ENCODE data around the gene CCDC57.

Gene CCDC57

GRCh38 chr17:82187500-82187899 lies 25.1 kb downstream of the CCDC57 start:
- no peaks in the 10 kb centered on the region for H3K4me1 ChIP-seq (ENCODE audit: control insufficient read depth, insufficient read depth, low read length)
- no peak overlapping the region for H3K4me3 ChIP-seq (ENCODE audit: low read length)
- H3K9ac ChIP-seq (ENCODE audit: low read length), result no peak overlapping the region
- peaks cover 21% of the 10 kb centered on the region for H3K36me3 ChIP-seq (ENCODE audit: control insufficient read depth, insufficient read depth, low read length, severe bottlenecking)
- H3K27me3 ChIP-seq (replicated peaks; ENCODE audit: control insufficient read depth, insufficient read depth, low read length), result no peaks in the 10 kb centered on the region
- no peak for DNase-seq (ENCODE audit: low read depth)
- no peaks in the 10 kb centered on the region for H3K9me3 ChIP-seq (ENCODE audit: control insufficient read depth, low read length)

DNA sequence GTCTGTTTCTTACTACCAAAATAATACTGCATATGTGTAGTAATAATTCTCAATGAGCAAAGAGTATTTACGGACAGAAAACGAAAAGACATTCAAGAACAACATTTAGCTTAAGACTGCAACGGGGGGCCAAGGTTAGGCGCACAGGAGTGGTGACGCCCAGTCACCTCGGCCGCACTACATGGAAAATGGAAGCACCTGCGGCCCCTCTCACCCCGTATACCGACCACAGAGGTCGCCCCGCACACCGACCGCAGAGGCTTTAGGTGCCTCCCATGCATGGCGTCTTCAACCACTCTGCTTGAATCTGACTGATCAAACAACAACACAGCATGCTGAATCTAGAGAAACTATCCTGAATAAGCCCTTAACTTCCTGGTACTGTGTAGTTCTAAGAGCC lies 26.4 kb downstream of the CCDC57 start:
- Histone ChIP-seq H3K36me3 (ENCODE audit: control insufficient read depth, insufficient read depth, low read length, severe bottlenecking) (peaks cover 20% of the 10 kb centered on the region), H3K9me3 (ENCODE audit: control insufficient read depth, low read length) (no peaks in the 10 kb centered on the region), H3K4me1 (ENCODE audit: control insufficient read depth, insufficient read depth, low read length) (peaks cover 8% of the 10 kb centered on the region), H3K4me3 (ENCODE audit: low read length) (no peak overlapping the region), H3K27me3 (replicated peaks; ENCODE audit: control insufficient read depth, insufficient read depth, low read length) (no peaks in the 10 kb centered on the region), H3K9ac (ENCODE audit: low read length) (no peak overlapping the region)
- DNase-seq (ENCODE audit: low read depth), result no peak

GRCh38 chr17:82184761-82185160 lies 27.9 kb downstream of the CCDC57 start:
- no peak overlapping the region for H3K4me3 ChIP-seq (ENCODE audit: low read length)
- H3K27me3 ChIP-seq (replicated peaks; ENCODE audit: control insufficient read depth, insufficient read depth, low read length), result no peaks in the 10 kb centered on the region
- no peak overlapping the region for H3K9ac ChIP-seq (ENCODE audit: low read length)
- no peak for DNase-seq (ENCODE audit: low read depth)
- no peaks in the 10 kb centered on the region for H3K9me3 ChIP-seq (ENCODE audit: control insufficient read depth, low read length)
- H3K36me3 ChIP-seq (ENCODE audit: control insufficient read depth, insufficient read depth, low read length, severe bottlenecking), result peaks cover 20% of the 10 kb centered on the region
- peaks cover 8% of the 10 kb centered on the region for H3K4me1 ChIP-seq (ENCODE audit: control insufficient read depth, insufficient read depth, low read length)

DNA sequence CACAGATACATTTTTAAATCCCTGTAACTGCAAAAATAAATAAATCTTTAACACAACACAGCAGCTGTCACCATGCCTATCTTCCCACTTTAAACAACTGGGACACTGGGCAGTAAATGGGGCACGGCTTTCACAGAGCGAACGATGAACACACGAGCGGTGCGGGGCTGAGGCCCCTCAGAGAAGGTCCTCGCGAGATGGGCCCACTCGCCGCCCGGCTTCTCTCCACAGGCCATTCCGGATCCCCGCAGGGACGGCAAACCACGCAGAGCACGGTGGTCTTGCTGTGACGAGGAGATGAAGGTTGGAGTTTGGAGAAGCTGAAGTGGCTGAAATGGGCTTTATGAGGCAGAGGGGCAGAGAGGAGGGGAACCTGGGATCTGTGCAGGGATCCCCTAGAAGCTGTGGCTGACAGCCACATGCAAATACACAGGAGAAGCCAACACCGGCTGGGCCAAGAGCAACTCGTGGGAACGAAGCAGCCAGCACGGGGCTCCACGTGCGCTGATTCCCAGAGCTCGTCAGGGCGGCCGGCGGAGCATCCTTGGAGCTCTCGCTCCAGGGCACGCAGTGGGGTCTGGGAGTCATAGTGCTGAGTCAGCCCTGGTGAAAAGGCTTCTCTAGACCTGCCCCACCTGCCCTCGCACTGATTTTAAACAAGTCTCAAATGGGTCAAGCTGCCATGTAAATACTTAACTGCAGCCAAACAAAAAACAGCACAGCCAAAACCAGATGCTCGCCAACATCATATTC lies 31.7 kb downstream of the CCDC57 start:
- DNase-seq (ENCODE audit: low read depth), result no peak
- Histone ChIP-seq H3K4me3 (ENCODE audit: low read length) (no peak overlapping the region), H3K36me3 (ENCODE audit: control insufficient read depth, insufficient read depth, low read length, severe bottlenecking) (peaks cover 13% of the 10 kb centered on the region), H3K4me1 (ENCODE audit: control insufficient read depth, insufficient read depth, low read length) (peaks cover 8% of the 10 kb centered on the region), H3K9me3 (ENCODE audit: control insufficient read depth, low read length) (no peaks in the 10 kb centered on the region), H3K27me3 (replicated peaks; ENCODE audit: control insufficient read depth, insufficient read depth, low read length) (no peaks in the 10 kb centered on the region), H3K9ac (ENCODE audit: low read length) (no peak overlapping the region)

- DNase-seq (ENCODE audit: low read depth), result no peak
- Histone ChIP-seq H3K9ac (ENCODE audit: low read length) (no peak overlapping the region), H3K27me3 (replicated peaks; ENCODE audit: control insufficient read depth, insufficient read depth, low read length) (no peaks in the 10 kb centered on the region), H3K36me3 (ENCODE audit: control insufficient read depth, insufficient read depth, low read length, severe bottlenecking) (peaks cover 11% of the 10 kb centered on the region), H3K9me3 (ENCODE audit: control insufficient read depth, low read length) (no peaks in the 10 kb centered on the region), H3K4me1 (ENCODE audit: control insufficient read depth, insufficient read depth, low read length) (peaks cover 8% of the 10 kb centered on the region), H3K4me3 (ENCODE audit: low read length) (no peak overlapping the region)
These were observed 32.6 kb downstream of the CCDC57 start for GRCh38 chr17:82179946-82180475.

GRCh38 chr17:82179412-82179811 lies 33.2 kb downstream of the CCDC57 start:
- Histone ChIP-seq H3K27me3 (replicated peaks; ENCODE audit: control insufficient read depth, insufficient read depth, low read length) (no peaks in the 10 kb centered on the region), H3K36me3 (ENCODE audit: control insufficient read depth, insufficient read depth, low read length, severe bottlenecking) (peaks cover 8% of the 10 kb centered on the region), H3K4me3 (ENCODE audit: low read length) (no peak overlapping the region), H3K9me3 (ENCODE audit: control insufficient read depth, low read length) (no peaks in the 10 kb centered on the region), H3K4me1 (ENCODE audit: control insufficient read depth, insufficient read depth, low read length) (peaks cover 8% of the 10 kb centered on the region), H3K9ac (ENCODE audit: low read length) (no peak overlapping the region)
- DNase-seq (ENCODE audit: low read depth), result no peak

- Histone ChIP-seq H3K27me3 (replicated peaks; ENCODE audit: control insufficient read depth, insufficient read depth, low read length) (no peaks in the 10 kb centered on the region), H3K36me3 (ENCODE audit: control insufficient read depth, insufficient read depth, low read length, severe bottlenecking) (peaks cover 8% of the 10 kb centered on the region), H3K9me3 (ENCODE audit: control insufficient read depth, low read length) (no peaks in the 10 kb centered on the region), H3K4me3 (ENCODE audit: low read length) (no peak overlapping the region), H3K9ac (ENCODE audit: low read length) (no peak overlapping the region), H3K4me1 (ENCODE audit: control insufficient read depth, insufficient read depth, low read length) (peaks cover 8% of the 10 kb centered on the region)
- DNase-seq (ENCODE audit: low read depth), result no peak
These were observed 34.0 kb downstream of the CCDC57 start for GRCh38 chr17:82178499-82179261.

DNA sequence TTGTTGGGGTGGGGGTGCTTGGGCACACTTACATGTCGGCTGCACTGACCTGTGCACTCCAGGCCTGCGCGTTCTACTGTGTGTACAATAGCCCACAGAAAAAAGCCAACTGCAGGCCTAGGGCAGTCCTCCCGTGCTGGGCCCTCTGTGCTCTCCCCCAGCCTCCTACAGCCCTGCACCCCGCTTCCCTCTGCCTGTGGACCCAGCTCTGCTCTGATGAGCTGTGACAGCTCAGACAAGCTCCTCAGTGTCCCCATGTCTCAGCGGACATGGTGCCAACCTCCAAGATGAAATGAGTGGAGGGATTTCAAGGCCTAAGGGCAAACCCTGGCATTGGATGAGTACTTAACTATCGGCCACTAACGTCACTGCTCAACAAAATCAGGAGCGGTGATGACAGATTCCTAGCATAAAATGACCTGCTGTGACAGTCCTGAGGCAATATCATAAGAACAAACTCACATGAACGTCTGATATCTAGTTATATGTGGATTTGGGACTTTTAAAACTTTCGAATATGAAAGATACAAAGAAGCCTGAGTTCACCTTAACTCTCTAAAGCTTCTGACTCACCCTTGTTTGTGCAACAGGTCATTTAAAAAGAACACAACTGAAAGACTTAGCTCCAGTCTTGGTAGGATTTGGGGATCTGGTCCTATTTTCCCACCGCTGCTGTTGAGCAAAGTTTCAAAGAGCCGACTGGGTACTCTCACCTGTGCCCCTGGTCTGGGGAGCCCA lies 34.7 kb downstream of the CCDC57 start:
- no peaks in the 10 kb centered on the region for H3K27me3 ChIP-seq (replicated peaks; ENCODE audit: control insufficient read depth, insufficient read depth, low read length)
- H3K4me3 ChIP-seq (ENCODE audit: low read length), result no peak overlapping the region
- no peak for DNase-seq (ENCODE audit: low read depth)
- H3K4me1 ChIP-seq (ENCODE audit: control insufficient read depth, insufficient read depth, low read length), result peaks cover 8% of the 10 kb centered on the region
- H3K9ac ChIP-seq (ENCODE audit: low read length), result no peak overlapping the region
- peaks cover 1% of the 10 kb centered on the region for H3K36me3 ChIP-seq (ENCODE audit: control insufficient read depth, insufficient read depth, low read length, severe bottlenecking)
- H3K9me3 ChIP-seq (ENCODE audit: control insufficient read depth, low read length), result no peaks in the 10 kb centered on the region

DNA sequence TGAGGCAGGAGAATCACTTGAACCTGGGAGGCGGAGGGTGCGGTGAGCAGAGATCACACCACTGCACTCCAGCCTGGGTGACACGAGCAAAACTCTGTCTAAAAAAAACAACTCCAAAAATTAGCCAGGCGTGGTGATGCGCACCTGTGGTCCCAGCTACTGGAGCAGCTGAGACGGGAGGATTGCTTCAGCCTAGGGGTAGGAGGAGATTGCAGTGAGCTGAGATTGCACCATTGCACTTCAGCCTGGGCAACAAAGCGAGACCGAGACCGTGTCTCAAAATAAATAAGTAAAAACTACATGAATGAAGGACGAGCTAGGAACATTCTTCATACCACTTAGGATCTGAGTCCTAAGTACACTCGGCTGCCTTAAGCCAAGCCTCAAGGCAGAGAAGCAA lies 35.4 kb downstream of the CCDC57 start:
- Histone ChIP-seq H3K4me1 (ENCODE audit: control insufficient read depth, insufficient read depth, low read length) (peaks cover 8% of the 10 kb centered on the region), H3K4me3 (ENCODE audit: low read length) (no peak overlapping the region), H3K9me3 (ENCODE audit: control insufficient read depth, low read length) (no peaks in the 10 kb centered on the region), H3K9ac (ENCODE audit: low read length) (no peak overlapping the region), H3K36me3 (ENCODE audit: control insufficient read depth, insufficient read depth, low read length, severe bottlenecking) (no peaks in the 10 kb centered on the region), H3K27me3 (replicated peaks; ENCODE audit: control insufficient read depth, insufficient read depth, low read length) (no peaks in the 10 kb centered on the region)
- DNase-seq (ENCODE audit: low read depth), result no peak

- Histone ChIP-seq H3K27me3 (replicated peaks; ENCODE audit: control insufficient read depth, insufficient read depth, low read length) (no peaks in the 10 kb centered on the region), H3K9me3 (ENCODE audit: control insufficient read depth, low read length) (no peaks in the 10 kb centered on the region), H3K36me3 (ENCODE audit: control insufficient read depth, insufficient read depth, low read length, severe bottlenecking) (peaks cover 10% of the 10 kb centered on the region), H3K4me1 (ENCODE audit: control insufficient read depth, insufficient read depth, low read length) (no peaks in the 10 kb centered on the region), H3K9ac (ENCODE audit: low read length) (no peak overlapping the region), H3K4me3 (ENCODE audit: low read length) (no peak overlapping the region)
- no peak for DNase-seq (ENCODE audit: low read depth)
These were observed 36.7 kb downstream of the CCDC57 start for GRCh38 chr17:82175951-82176350.

DNA sequence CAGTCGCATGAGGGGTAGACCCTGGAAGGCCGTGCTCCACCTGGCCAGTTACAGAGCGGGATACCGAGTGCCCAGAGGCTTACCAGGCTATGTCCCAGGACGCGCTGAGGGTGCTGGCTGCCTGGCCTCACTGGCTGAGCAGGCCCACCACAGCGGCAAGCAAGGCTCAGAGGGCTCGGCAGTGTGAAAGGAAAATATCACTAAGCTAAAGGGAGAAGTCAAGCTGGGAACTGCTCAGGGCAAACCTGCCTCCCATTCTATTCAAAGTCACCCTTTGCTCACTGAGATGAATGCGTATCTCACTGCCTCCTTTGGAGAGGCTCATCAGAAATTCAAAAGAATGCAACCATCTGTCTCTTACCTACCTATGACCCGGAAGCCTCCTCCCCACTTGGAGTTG lies 37.4 kb downstream of the CCDC57 start:
- H3K4me3 ChIP-seq (ENCODE audit: low read length), result no peak overlapping the region
- H3K4me1 ChIP-seq (ENCODE audit: control insufficient read depth, insufficient read depth, low read length), result no peaks in the 10 kb centered on the region
- H3K27me3 ChIP-seq (replicated peaks; ENCODE audit: control insufficient read depth, insufficient read depth, low read length), result no peaks in the 10 kb centered on the region
- no peaks in the 10 kb centered on the region for H3K9me3 ChIP-seq (ENCODE audit: control insufficient read depth, low read length)
- peaks cover 16% of the 10 kb centered on the region for H3K36me3 ChIP-seq (ENCODE audit: control insufficient read depth, insufficient read depth, low read length, severe bottlenecking)
- no peak for DNase-seq (ENCODE audit: low read depth)
- H3K9ac ChIP-seq (ENCODE audit: low read length), result no peak overlapping the region
